Aortic smooth muscle cell (primary cell): ENCODE measurements around the gene GJC2. TPM values are rescaled to one million over a fixed set of nuclear protein-coding genes. Genes with fewer than 3 reads are reported as not detected.

Source experiments
- total RNA-seq: library from RNA; depleted of rRNA; stranded (reverse); fragments of >200 nt; gene quantifications from 2 replicates; pipeline ENCODE4 v1.2.3, GENCODE V29; 2014

Gene GJC2
- total RNA-seq = 3.2 and 4.6 TPM in 2 replicates

GRCh38 chr1:228149406-228150119 is at the start of gene GJC2:
Gene GJC2 (plus strand): TSS chr1:228149930. CDS start chr1:228157759, 7,829 bp downstream.

GRCh38 chr1:228102791-228103620 is 46.7 kb upstream of the GJC2 start, which contains the start of gene C1orf35:
Gene C1orf35 (minus strand): TSS chr1:228103325. CDS start chr1:228103227, 98 bp downstream.

DNA sequence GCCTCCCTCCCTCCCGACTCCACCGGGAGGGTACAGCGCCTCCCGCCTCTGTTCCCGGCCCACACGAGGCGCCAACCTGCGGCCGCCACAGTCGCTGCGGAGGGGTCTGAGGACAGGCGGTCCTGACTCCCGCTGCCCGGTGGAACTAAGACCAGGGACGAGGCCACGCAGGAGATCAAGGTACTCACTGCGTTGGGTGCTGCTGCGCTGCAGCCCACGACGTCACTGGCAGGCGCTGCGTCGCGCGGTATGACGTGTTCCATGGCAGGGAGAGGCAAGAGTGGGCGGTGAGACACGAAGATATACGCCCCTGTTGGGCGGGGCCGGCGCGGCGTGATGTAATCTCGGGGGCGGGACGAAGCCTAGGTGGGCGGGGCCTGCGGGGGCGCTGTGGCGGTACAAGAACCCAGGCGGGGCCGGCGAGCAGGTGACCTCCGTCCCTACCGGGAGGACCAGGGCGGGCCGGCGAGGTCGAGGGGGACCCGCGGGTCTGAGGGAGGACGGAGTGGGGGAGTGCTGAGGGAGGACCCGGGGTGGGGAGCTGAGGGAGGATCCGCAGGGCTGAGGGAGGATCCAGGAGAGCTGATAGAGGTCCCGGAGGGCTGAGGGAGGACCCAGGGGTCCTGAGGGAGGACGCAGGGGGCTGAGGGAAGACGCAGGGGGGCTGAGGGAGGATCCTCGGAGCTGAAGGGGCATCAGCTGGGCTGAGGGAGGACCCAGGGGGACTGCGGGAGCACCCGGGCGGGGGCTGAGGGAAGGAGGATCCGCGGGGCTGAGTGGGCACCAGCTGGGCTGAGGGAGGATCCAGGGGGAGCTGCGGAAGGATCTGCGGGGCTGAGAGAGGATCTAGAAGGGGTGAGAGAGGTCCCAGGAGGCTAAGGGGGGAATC is 40.4 kb upstream of the GJC2 start, which contains the start of gene MRPL55:
TSS of gene MRPL55 (minus strand) at position 227 of the 889 bp plus-strand sequence. CDS start 1,039 bp downstream, outside the sequence.

GRCh38 chr1:228139931-228140723 is 9.6 kb upstream of the GJC2 start, which contains the start of gene GUK1:
Gene GUK1 (plus strand): TSS chr1:228140279. CDS start chr1:228140303, 24 bp downstream.

DNA sequence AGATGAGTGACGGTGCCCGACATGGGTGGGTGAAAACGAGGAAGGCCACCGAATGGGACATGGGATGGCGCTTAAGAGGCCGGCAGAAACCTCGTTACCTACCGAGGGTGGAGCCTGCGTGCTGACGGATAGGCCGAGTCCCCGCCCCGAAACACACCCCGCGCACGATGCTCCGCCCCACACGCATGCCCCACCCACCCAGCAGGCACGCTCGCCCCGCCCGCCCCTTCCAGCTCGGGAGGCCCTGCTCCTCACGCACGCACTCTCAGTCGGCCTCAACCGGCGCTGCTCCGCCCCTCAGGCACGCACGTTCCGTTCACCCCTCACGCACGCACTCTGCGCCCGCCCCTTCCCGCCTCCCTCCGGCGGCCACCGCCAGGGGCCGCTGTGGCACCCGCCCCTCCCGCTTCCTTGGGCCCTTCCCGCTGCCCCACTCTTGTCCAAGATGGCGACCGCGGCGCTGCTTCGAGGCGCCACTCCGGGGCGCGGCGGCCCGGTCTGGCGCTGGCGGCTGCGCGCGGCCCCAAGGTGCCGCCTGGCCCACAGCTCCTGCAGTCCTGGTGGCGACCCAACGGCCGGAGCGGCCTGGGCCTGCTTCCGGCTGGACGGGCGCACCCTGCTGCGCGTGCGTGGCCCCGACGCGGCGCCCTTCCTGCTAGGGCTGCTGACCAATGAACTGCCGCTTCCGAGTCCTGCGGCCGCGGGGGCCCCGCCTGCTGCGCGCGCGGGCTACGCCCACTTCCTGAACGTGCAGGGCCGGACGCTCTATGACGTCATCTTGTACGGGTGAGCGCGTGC is 15.8 kb downstream of the GJC2 start, which contains the start of gene IBA57:
TSS of gene IBA57 (plus strand) at position 433 of the 798 bp plus-strand sequence. CDS start at position 446, 13 bp downstream.

DNA sequence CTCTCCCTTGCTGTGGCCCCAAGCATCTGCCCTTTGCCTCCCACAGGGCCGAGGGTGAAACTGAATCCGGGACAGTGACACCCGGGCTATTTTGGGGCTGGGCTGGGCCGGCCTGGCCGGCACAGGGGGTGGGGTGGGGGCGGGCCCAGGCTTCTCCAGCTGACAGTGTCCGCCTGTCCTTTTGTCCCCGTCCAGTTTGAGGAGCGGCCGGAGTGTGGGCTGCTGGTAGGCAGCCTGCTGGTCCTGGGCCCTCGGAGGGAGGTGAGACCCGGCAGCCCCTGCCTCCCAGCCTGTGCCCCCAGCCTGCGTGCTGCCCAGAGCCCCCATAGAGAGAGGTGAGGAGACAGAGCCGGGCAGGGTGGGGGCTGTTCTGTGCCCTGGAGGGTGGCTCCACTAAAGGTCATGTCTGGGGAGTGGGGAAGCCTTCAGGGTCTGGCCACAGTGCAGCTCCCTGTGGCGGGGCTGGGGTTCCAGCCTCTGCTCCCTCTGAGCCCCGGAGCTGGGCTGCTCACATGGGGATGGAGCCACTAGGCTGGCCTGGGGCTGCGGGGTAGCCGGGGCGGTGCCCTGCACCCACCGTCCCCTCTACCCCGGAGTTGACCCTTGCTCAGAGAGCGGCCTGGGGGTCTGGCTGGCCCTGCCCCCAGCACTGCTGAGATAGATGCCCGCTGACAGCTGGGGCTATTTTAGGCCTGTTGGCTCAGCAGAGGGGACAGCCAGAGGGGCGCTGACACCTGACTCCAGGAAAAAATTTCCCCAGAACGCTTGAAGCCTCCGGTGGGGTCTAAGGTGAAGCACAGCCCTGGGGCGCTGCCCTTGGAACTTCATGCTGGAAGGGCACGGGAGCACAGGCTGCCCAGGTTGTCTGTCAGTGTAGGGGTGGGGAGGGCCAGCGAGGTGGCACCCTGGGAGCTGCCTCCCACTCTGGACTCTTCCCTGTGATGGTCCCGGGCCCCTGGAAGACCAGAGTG is 58.4 kb downstream of the GJC2 start, which contains the start of gene OBSCN:
TSS of gene OBSCN (plus strand) at position 194 of the 971 bp plus-strand sequence. CDS start 3,740 bp downstream, outside the sequence.

Other genes with a start within 250 kb of the GJC2 start
- 0.44 and 0.79 TPM in 2 replicates for gene WNT9A, start 202.0 kb upstream of the GJC2 start, total RNA-seq
- gene WNT3A, start 142.9 kb upstream of the GJC2 start, total RNA-seq = not detected in 2 replicates
- 219 and 282 TPM in 2 replicates for gene ARF1, start 67.2 kb upstream of the GJC2 start, total RNA-seq
- 6.0 and 7.8 TPM in 2 replicates for gene C1orf35, start 46.6 kb upstream of the GJC2 start, total RNA-seq
- 47.8 and 65.7 TPM in 2 replicates for gene MRPL55, start 40.6 kb upstream of the GJC2 start, total RNA-seq
- gene GUK1, start 9.7 kb upstream of the GJC2 start, total RNA-seq = 780 and 785 TPM in 2 replicates
- 3.3 and 3.7 TPM in 2 replicates for gene IBA57, start 15.9 kb downstream of the GJC2 start, total RNA-seq
- 2.7 and 2.9 TPM in 2 replicates for gene OBSCN, start 58.1 kb downstream of the GJC2 start, total RNA-seq